Measurements from ENCODE around the gene MAN2C1. TPM values are rescaled to one million over a fixed set of nuclear protein-coding genes. Genes with fewer than 3 reads are reported as not detected.

Gene MAN2C1
- total RNA-seq, 1 experiment from 2014 or later: 239 TPM

DNA sequence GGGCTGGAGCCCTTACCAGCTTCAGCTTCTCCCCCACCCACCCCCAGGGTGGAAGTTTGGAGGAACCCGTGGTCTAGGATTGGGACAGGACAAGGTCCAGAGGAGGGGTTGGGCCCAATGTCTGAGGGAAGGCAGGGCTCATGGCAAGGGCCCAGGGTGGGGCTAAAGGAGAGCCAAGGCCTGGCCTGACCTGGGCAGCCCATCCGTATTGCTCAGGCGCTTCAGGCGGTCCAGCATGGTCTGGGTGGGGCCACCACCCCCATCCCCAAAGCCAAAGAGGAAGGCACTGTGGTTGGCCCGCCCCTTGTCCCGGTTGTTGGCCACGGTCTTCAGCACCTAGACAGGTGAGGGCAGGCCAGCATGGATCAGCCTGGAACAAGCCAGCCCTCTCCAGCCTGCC lies 7.6 kb downstream of the MAN2C1 start:
- H3K4me3 Mint-ChIP-seq (ENCODE audit: low read depth, unreplicated experiment): no peak overlapping the region
- BruUV-seq (replicated peaks): no TSS peak

GRCh38 chr15:75360391-75360790 lies 8.0 kb downstream of the MAN2C1 start:
- CTCF ChIA-PET: no interaction called here
- H3K36me3 Mint-ChIP-seq (ENCODE audit: insufficient read depth, unreplicated experiment): peaks cover 45% of the 10 kb centered on the region
- no peaks in the 10 kb centered on the region for H3K4me1 Mint-ChIP-seq (ENCODE audit: low read depth, unreplicated experiment)
- H3K27ac Mint-ChIP-seq (ENCODE audit: unreplicated experiment): no peak overlapping the region
- no peak overlapping the region for H3K4me3 Mint-ChIP-seq (ENCODE audit: low read depth, unreplicated experiment)
- no peak for DNase-seq
- TF ChIP-seq, protein P1, sequence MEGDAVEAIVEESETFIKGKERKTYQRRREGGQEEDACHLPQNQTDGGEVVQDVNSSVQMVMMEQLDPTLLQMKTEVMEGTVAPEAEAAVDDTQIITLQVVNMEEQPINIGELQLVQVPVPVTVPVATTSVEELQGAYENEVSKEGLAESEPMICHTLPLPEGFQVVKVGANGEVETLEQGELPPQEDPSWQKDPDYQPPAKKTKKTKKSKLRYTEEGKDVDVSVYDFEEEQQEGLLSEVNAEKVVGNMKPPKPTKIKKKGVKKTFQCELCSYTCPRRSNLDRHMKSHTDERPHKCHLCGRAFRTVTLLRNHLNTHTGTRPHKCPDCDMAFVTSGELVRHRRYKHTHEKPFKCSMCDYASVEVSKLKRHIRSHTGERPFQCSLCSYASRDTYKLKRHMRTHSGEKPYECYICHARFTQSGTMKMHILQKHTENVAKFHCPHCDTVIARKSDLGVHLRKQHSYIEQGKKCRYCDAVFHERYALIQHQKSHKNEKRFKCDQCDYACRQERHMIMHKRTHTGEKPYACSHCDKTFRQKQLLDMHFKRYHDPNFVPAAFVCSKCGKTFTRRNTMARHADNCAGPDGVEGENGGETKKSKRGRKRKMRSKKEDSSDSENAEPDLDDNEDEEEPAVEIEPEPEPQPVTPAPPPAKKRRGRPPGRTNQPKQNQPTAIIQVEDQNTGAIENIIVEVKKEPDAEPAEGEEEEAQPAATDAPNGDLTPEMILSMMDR (IDR thresholded peaks at IDR 0.05; ENCODE audit: unreplicated experiment): no peak
- no peaks in the 10 kb centered on the region for H3K27me3 Mint-ChIP-seq (ENCODE audit: unreplicated experiment)
- H3K9me3 Mint-ChIP-seq (ENCODE audit: low read depth, unreplicated experiment): no peaks in the 10 kb centered on the region
- BruUV-seq (replicated peaks): no TSS peak
- intact Hi-C loops (cut with micrococcal nuclease; ENCODE audit: unreplicated experiment): loop anchor here (10.0 kb wide), 1 partner anchor 284 kb away; the partner anchor contains the start of genes IMP3 and SNX33

More for the DNA sequence above, 7.6 kb downstream of the MAN2C1 start:
- Mint-ChIP-seq H3K27ac (ENCODE audit: unreplicated experiment) (no peak overlapping the region), H3K9me3 (ENCODE audit: low read depth, unreplicated experiment) (no peaks in the 10 kb centered on the region), H3K27me3 (ENCODE audit: unreplicated experiment) (no peaks in the 10 kb centered on the region), H3K36me3 (ENCODE audit: insufficient read depth, unreplicated experiment) (peaks cover 40% of the 10 kb centered on the region), H3K4me1 (ENCODE audit: low read depth, unreplicated experiment) (no peaks in the 10 kb centered on the region)
- CTCF ChIA-PET: no interaction called here
- TF ChIP-seq, protein P1 (IDR thresholded peaks at IDR 0.05; ENCODE audit: unreplicated experiment): no peak
- intact Hi-C loops (cut with micrococcal nuclease; ENCODE audit: unreplicated experiment): loop anchor here (10.0 kb wide), 1 partner anchor 284 kb away; the partner anchor contains the start of genes IMP3 and SNX33
- DNase-seq: no peak

GRCh38 chr15:75359537-75360250 lies 8.7 kb downstream of the MAN2C1 start:
- Mint-ChIP-seq H3K36me3 (ENCODE audit: insufficient read depth, unreplicated experiment) (peaks cover 51% of the 10 kb centered on the region), H3K27ac (ENCODE audit: unreplicated experiment) (no peak overlapping the region), H3K27me3 (ENCODE audit: unreplicated experiment) (no peaks in the 10 kb centered on the region), H3K9me3 (ENCODE audit: low read depth, unreplicated experiment) (no peaks in the 10 kb centered on the region), H3K4me3 (ENCODE audit: low read depth, unreplicated experiment) (no peak overlapping the region), H3K4me1 (ENCODE audit: low read depth, unreplicated experiment) (no peaks in the 10 kb centered on the region)
- BruUV-seq (replicated peaks): no TSS peak
- TF ChIP-seq, protein P1 (IDR thresholded peaks at IDR 0.05; ENCODE audit: unreplicated experiment): no peak
- CTCF ChIA-PET: no interaction called here
- intact Hi-C loops (cut with micrococcal nuclease; ENCODE audit: unreplicated experiment): loop anchor here (10.0 kb wide), 1 partner anchor 285 kb away; the partner anchor contains the start of genes IMP3 and SNX33
- no peak for DNase-seq

DNA sequence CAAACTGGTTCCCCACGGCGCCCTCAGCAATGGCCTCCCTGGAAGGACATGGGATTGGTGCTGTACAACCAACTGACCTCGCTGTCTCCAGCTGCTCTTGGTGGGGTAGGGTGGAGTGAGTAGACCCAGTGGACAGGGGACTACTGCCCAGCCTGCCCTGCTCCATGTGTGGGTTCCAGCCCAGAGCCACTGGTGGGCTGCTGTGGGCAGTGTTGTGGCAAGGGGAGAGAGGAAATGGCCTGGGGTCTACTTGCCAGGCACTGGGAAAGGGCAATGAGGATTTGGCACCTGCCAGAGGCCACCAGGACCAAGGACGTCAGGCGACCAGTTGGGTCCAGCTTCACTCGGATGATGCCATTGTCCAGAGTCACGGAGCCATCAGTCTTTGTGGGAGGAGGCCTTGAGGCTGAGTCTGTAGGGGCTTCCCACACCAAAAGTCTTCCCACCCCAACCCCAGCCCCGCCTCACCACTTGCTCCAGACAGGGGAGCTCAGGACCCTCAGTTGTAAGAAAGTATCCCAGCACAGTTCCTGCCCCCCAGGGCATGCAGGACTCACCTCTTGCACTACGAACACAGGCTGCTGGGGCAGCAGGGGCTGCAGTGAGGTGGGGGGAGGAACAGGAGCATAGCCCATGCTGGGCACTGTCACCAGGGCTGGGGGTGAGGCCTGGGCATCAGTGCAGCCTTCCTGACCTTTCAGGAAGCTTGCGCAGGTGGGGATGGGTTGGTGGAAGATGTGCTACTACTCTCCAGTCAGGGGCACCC lies 9.5 kb downstream of the MAN2C1 start:
- TF ChIP-seq, protein P1 (IDR thresholded peaks at IDR 0.05; ENCODE audit: unreplicated experiment): no peak
- no peak for DNase-seq
- H3K9me3 Mint-ChIP-seq (ENCODE audit: low read depth, unreplicated experiment): no peaks in the 10 kb centered on the region
- no peak overlapping the region for H3K27ac Mint-ChIP-seq (ENCODE audit: unreplicated experiment)
- intact Hi-C loops (cut with micrococcal nuclease; ENCODE audit: unreplicated experiment): no loop called here
- no TSS peak for BruUV-seq (replicated peaks)
- H3K36me3 Mint-ChIP-seq (ENCODE audit: insufficient read depth, unreplicated experiment): peaks cover 50% of the 10 kb centered on the region
- H3K4me1 Mint-ChIP-seq (ENCODE audit: low read depth, unreplicated experiment): no peaks in the 10 kb centered on the region
- H3K27me3 Mint-ChIP-seq (ENCODE audit: unreplicated experiment): no peaks in the 10 kb centered on the region
- no peak overlapping the region for H3K4me3 Mint-ChIP-seq (ENCODE audit: low read depth, unreplicated experiment)
- CTCF ChIA-PET: no interaction called here
